Measurements from ENCODE around the gene HMGCS1. TPM values are rescaled to one million over a fixed set of nuclear protein-coding genes. Genes with fewer than 3 reads are reported as not detected.

HMGCS1 gene
- total and polyA plus RNA-seq, 2 of the 13 experiments (the other 11 are each of a cell fraction or from before 2014, with no cell fraction given), result 56.8 to 318 TPM

DNA sequence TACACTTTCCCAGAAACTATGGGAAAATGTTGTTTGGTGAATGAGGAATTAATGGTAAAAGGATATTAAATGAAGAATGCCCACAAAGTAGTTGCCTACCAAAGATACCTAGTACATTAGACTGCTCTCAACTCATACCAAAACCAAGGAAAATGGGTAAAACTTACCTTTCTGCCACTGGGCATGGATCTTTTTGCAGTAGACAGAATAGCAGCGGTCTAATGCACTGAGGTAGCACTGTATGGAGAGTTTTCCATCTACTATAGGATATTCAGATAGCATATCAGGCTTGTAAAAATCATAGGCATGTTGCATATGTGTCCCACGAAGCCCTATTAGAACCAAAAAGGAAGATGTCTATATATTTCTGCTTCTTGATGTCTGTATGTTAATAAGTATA is 16.4 kb downstream of the HMGCS1 start:
- in situ Hi-C loops (cut with HindIII; ENCODE audit: extremely low pct_ligation_motif_present, low pct_unique_long_range_greater_than_20kb) (no loop called here), intact Hi-C loops (cut with micrococcal nuclease; ENCODE audit: unreplicated experiment) (no loop called here)
- no TSS peak for BruUV-seq (replicated peaks)
- Histone ChIP-seq H3K4me2 (ENCODE audit: low read depth, low read length) (no peak overlapping the region), H3K36me3 (replicated peaks in 1 of 2; ENCODE audit: control insufficient read depth in 1 of 2, insufficient read depth in 2 of 2, low read length in 2 of 2) (peaks cover 8 to 85% of the 10 kb centered on the region in 2 experiments), H3K9ac (ENCODE audit: insufficient read depth, low read depth, low read length) (no peak overlapping the region), H3K9me3 (ENCODE audit: low read length) (no peaks in the 10 kb centered on the region), H3K27me3 (ENCODE audit: control insufficient read depth in 1 of 2, insufficient read depth in 2 of 2, low read length in 2 of 2) (no peaks in the 10 kb centered on the region), H3K79me2 (ENCODE audit: insufficient read depth, low read length) (peaks cover 61% of the 10 kb centered on the region), H3K4me3 (replicated peaks in 1 of 3; ENCODE audit: insufficient read depth in 1 of 3, low read depth in 2 of 3, low read length in 3 of 3) (no peak overlapping the region), H3K4me1 (ENCODE audit: insufficient read depth, low read length) (peaks cover 21% of the 10 kb centered on the region), H4K20me1 (ENCODE audit: insufficient read depth, low read length) (peaks cover 81% of the 10 kb centered on the region), H2AFZ (ENCODE audit: low read length) (no peak overlapping the region), H3K27ac (ENCODE audit: extremely low read length, insufficient read depth, low read length) (no peak overlapping the region)
- ChIA-PET CTCF (ENCODE audit: low intra/inter-chr PET ratio, low total read pairs) (no interaction called here), POLR2A (no interaction called here)
- ATAC-seq (no peak), FAIRE-seq (no peak), DNase-seq (ENCODE audit: low spot score) (no peak)
- 96% methylated on average over 2 of the region's 2 CpGs for WGBS (ENCODE audit: low lambda C conversion rate)
- TF ChIP-seq, protein P1, sequence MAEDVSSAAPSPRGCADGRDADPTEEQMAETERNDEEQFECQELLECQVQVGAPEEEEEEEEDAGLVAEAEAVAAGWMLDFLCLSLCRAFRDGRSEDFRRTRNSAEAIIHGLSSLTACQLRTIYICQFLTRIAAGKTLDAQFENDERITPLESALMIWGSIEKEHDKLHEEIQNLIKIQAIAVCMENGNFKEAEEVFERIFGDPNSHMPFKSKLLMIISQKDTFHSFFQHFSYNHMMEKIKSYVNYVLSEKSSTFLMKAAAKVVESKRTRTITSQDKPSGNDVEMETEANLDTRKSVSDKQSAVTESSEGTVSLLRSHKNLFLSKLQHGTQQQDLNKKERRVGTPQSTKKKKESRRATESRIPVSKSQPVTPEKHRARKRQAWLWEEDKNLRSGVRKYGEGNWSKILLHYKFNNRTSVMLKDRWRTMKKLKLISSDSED (CRISPR knock-in tag; IDR thresholded peaks at IDR 0.05), result no peak
- TF ChIP-seq TOE1 (CRISPR knock-in tag; IDR thresholded peaks at IDR 0.05), result no peak
- no peak for TF ChIP-seq ZBTB42 (CRISPR knock-in tag; IDR thresholded peaks at IDR 0.05)
- TF ChIP-seq RBFOX2 (IDR thresholded peaks at IDR 0.05; ENCODE audit: low read depth, low read length), result peak; percentile 39; the same call in 1 of the 2 replicates
- TF ChIP-seq ZNF615 (CRISPR knock-in tag; IDR thresholded peaks at IDR 0.05; ENCODE audit: borderline replicate concordance), result no peak
- TF ChIP-seq KDM3A (CRISPR knock-in tag; IDR thresholded peaks at IDR 0.05; ENCODE audit: low read depth), result no peak
- no peak for TF ChIP-seq ZNF83 (CRISPR knock-in tag; IDR thresholded peaks at IDR 0.05; ENCODE audit: borderline replicate concordance)
- no peak for TF ChIP-seq GZF1 (CRISPR knock-in tag; IDR thresholded peaks at IDR 0.05)
- TF ChIP-seq RBM22 (optimal IDR thresholded peaks at IDR 0.05; ENCODE audit: low read length), result peak; percentile 91
- no peak for TF ChIP-seq MLLT10 (CRISPR knock-in tag; IDR thresholded peaks at IDR 0.05)
- TF ChIP-seq, protein P2, sequence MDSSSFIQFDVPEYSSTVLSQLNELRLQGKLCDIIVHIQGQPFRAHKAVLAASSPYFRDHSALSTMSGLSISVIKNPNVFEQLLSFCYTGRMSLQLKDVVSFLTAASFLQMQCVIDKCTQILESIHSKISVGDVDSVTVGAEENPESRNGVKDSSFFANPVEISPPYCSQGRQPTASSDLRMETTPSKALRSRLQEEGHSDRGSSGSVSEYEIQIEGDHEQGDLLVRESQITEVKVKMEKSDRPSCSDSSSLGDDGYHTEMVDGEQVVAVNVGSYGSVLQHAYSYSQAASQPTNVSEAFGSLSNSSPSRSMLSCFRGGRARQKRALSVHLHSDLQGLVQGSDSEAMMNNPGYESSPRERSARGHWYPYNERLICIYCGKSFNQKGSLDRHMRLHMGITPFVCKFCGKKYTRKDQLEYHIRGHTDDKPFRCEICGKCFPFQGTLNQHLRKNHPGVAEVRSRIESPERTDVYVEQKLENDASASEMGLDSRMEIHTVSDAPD (CRISPR knock-in tag; IDR thresholded peaks at IDR 0.05), result no peak
- 0 out of 2 replicates have a peak, but pooled peaks have one; percentile 20 for TF ChIP-seq POLR2AphosphoS5 (IDR thresholded peaks at IDR 0.05; ENCODE audit: low read depth, low read length)
- no peak for TF ChIP-seq MAFF (IDR thresholded peaks at IDR 0.05; ENCODE audit: low read depth, low read length)
